ENCODE data around the gene SNX21. TPM values are rescaled to one million over a fixed set of nuclear protein-coding genes. Genes with fewer than 3 reads are reported as not detected.

Gene SNX21
- total and polyA plus RNA-seq, 2 donors from 2014 or later, result 23.2 to 35.6 TPM

GRCh38 chr20:45851501-45851900 lies 17.9 kb downstream of the SNX21 start:
- FAIRE-seq (no peak), DNase-seq (no peak)
- no peaks in the 10 kb centered on the region for H3K9me3 ChIP-seq (ENCODE audit: control insufficient read depth in 2 of 3, insufficient read depth in 1 of 3, low read length in 3 of 3)
- H3K4me3 ChIP-seq (ENCODE audit: low read length in 3 of 3), result no peak overlapping the region
- H3K4me1 ChIP-seq (ENCODE audit: control insufficient read depth in 2 of 3, insufficient read depth in 2 of 3, low read depth in 1 of 3, low read length in 3 of 3), result peaks cover 0 to 17% (median 7%) of the 10 kb centered on the region in 3 donors
- H3K9ac ChIP-seq (ENCODE audit: low read length in 3 of 3), result no peak overlapping the region
- H3K27ac ChIP-seq (ENCODE audit: low read depth in 2 of 2, low read length in 2 of 2), result no peak overlapping the region
- H3K36me3 ChIP-seq (ENCODE audit: control insufficient read depth in 2 of 3, insufficient read depth in 3 of 3, low read length in 3 of 3), result peaks cover 2 to 5% (median 5%) of the 10 kb centered on the region in 3 donors
- TF ChIP-seq, protein P1, sequence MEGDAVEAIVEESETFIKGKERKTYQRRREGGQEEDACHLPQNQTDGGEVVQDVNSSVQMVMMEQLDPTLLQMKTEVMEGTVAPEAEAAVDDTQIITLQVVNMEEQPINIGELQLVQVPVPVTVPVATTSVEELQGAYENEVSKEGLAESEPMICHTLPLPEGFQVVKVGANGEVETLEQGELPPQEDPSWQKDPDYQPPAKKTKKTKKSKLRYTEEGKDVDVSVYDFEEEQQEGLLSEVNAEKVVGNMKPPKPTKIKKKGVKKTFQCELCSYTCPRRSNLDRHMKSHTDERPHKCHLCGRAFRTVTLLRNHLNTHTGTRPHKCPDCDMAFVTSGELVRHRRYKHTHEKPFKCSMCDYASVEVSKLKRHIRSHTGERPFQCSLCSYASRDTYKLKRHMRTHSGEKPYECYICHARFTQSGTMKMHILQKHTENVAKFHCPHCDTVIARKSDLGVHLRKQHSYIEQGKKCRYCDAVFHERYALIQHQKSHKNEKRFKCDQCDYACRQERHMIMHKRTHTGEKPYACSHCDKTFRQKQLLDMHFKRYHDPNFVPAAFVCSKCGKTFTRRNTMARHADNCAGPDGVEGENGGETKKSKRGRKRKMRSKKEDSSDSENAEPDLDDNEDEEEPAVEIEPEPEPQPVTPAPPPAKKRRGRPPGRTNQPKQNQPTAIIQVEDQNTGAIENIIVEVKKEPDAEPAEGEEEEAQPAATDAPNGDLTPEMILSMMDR (IDR thresholded peaks at IDR 0.05; ENCODE audit: borderline replicate concordance, extremely low read depth, insufficient read depth), result no peak
- no peaks in the 10 kb centered on the region for H3K27me3 ChIP-seq (ENCODE audit: control insufficient read depth, insufficient read depth, low read length)
- intact Hi-C loops (cut with DNase I), result no loop called here

DNA sequence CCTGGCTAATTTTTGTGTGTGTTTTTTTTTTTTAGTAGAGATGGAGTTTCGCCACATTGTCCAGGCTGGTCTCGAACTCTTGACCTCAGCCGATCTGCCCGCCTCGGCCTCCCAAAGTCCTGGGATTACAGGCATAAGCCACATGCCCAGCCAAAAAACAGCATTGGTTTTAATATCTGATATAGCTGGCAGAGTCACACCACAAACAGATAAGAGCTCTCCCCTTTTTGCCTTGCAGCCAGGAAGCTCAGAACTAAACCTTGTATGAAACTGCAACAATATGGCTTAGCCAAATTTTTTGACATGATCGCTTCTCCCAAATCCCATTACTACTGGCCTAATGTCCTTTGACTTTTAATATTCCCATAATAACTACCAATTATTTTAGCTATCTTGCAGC lies 18.7 kb downstream of the SNX21 start:
- Histone ChIP-seq H3K4me1 (ENCODE audit: control insufficient read depth in 2 of 3, insufficient read depth in 2 of 3, low read depth in 1 of 3, low read length in 3 of 3) (peaks cover 0 to 20% (median 7%) of the 10 kb centered on the region in 3 donors), H3K9ac (ENCODE audit: low read length in 3 of 3) (no peak overlapping the region), H3K27ac (ENCODE audit: low read depth in 2 of 2, low read length in 2 of 2) (no peak overlapping the region), H3K27me3 (ENCODE audit: control insufficient read depth, insufficient read depth, low read length) (no peaks in the 10 kb centered on the region), H3K4me3 (ENCODE audit: low read length in 3 of 3) (no peak overlapping the region), H3K36me3 (ENCODE audit: control insufficient read depth in 2 of 3, insufficient read depth in 3 of 3, low read length in 3 of 3) (peaks cover 2 to 5% (median 4%) of the 10 kb centered on the region in 3 donors), H3K9me3 (ENCODE audit: control insufficient read depth in 2 of 3, insufficient read depth in 1 of 3, low read length in 3 of 3) (no peaks in the 10 kb centered on the region)
- no peak for FAIRE-seq
- intact Hi-C loops (cut with DNase I), result no loop called here
- DNase-seq, result peak in 1 of 5 donors; percentile 27
- TF ChIP-seq, protein P1 (IDR thresholded peaks at IDR 0.05; ENCODE audit: borderline replicate concordance, extremely low read depth, insufficient read depth), result no peak

DNA sequence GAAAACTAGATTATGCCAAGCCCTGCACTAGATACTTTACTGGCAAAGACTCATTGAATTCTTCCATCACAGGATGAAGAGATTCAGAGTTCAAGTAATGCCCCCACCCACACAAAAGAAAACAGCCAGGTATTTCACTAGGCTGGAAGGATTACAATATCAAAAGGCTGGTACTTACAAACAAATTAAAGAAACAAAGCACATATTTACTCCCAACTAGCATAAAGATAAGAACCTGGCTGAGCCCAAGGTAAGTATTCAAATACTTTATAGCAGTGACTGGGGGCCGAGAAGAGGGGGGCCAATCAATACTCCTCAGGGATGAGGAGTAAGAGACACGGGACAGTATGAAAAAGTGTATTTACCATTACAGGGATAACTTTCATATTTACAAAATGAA lies 19.9 kb downstream of the SNX21 start:
- no peak overlapping the region for H3K4me3 ChIP-seq (ENCODE audit: low read length in 3 of 3)
- intact Hi-C loops (cut with DNase I), result no loop called here
- peaks cover 0 to 5% (median 2%) of the 10 kb centered on the region in 3 donors for H3K36me3 ChIP-seq (ENCODE audit: control insufficient read depth in 2 of 3, insufficient read depth in 3 of 3, low read length in 3 of 3)
- peaks cover 0 to 25% (median 7%) of the 10 kb centered on the region in 3 donors for H3K4me1 ChIP-seq (ENCODE audit: control insufficient read depth in 2 of 3, insufficient read depth in 2 of 3, low read depth in 1 of 3, low read length in 3 of 3)
- no peak overlapping the region for H3K9ac ChIP-seq (ENCODE audit: low read length in 3 of 3)
- H3K27ac ChIP-seq (ENCODE audit: low read depth in 2 of 2, low read length in 2 of 2), result no peak overlapping the region
- no peaks in the 10 kb centered on the region for H3K9me3 ChIP-seq (ENCODE audit: control insufficient read depth in 2 of 3, insufficient read depth in 1 of 3, low read length in 3 of 3)
- DNase-seq, result no peak
- H3K27me3 ChIP-seq (ENCODE audit: control insufficient read depth, insufficient read depth, low read length), result no peaks in the 10 kb centered on the region
- no peak for FAIRE-seq
- TF ChIP-seq, protein P1 (IDR thresholded peaks at IDR 0.05; ENCODE audit: borderline replicate concordance, extremely low read depth, insufficient read depth), result no peak

All from kidney (tissue), 14 donors.